Activated T-helper 1 cell treated with anti-CD3 and anti-CD28 coated beads, Interleukin-2, amount 50 U/mL, for 16 hours (primary cell): ENCODE data around the gene ACAP2.
"Not testable (repeated sequence)": the region's sequence is repeated elsewhere in the genome, so short reads cannot be mapped to it uniquely, and the experiment has no call there.

Experiments
- DNase-seq, 2 donors: peaks; one replicate each; pipeline ENCODE4 v3.0.0-alpha.2; 2020; ENCODE audit warnings: low read depth in 1 of 2, low spot score in 1 of 2

The ACAP2 gene

GRCh38 chr3:195443391-195443989 is 670 bp upstream of the ACAP2 start:
- DNase-seq = no peak

- peak in 1 of 2 donors; percentile 8 for DNase-seq
Measured at GRCh38 chr3:195441992-195442572, 738 bp downstream of the ACAP2 start.

- no peak for DNase-seq
Measured at GRCh38 chr3:195441476-195441991, 1.3 kb downstream of the ACAP2 start.

GRCh38 chr3:195441051-195441450 is 1.8 kb downstream of the ACAP2 start:
- no peak for DNase-seq

GRCh38 chr3:195440379-195440778 is 2.4 kb downstream of the ACAP2 start:
- no peak for DNase-seq

- no peak for DNase-seq
Measured at GRCh38 chr3:195438371-195438770, 4.4 kb downstream of the ACAP2 start.

GRCh38 chr3:195425849-195426248 is 17.0 kb downstream of the ACAP2 start:
- DNase-seq = no peak

- no peak for DNase-seq
Measured at GRCh38 chr3:195423818-195424217, 19.0 kb downstream of the ACAP2 start.

- no peak for DNase-seq
Measured at GRCh38 chr3:195421400-195421799, 21.4 kb downstream of the ACAP2 start.

- no peak for DNase-seq
Measured at GRCh38 chr3:195416795-195417194, 26.0 kb downstream of the ACAP2 start.

- no peak for DNase-seq
Measured at GRCh38 chr3:195411836-195412235, 31.0 kb downstream of the ACAP2 start.

GRCh38 chr3:195410546-195410945 is 32.3 kb downstream of the ACAP2 start:
- no peak for DNase-seq

GRCh38 chr3:195407531-195408409 is 35.0 kb downstream of the ACAP2 start:
- DNase-seq = no peak

GRCh38 chr3:195405651-195406050 is 37.2 kb downstream of the ACAP2 start:
- no peak for DNase-seq

GRCh38 chr3:195403841-195404408 is 38.9 kb downstream of the ACAP2 start:
- no peak for DNase-seq

- DNase-seq = no peak
Measured at GRCh38 chr3:195403244-195403643, 39.6 kb downstream of the ACAP2 start.

GRCh38 chr3:195401943-195402342 is 40.9 kb downstream of the ACAP2 start:
- no peak for DNase-seq

- DNase-seq = not testable (repeated sequence)
Measured at GRCh38 chr3:195398460-195398859, 44.4 kb downstream of the ACAP2 start.

- no peak for DNase-seq
Measured at GRCh38 chr3:195397524-195397923, 45.3 kb downstream of the ACAP2 start.

- no peak for DNase-seq
Measured at GRCh38 chr3:195395208-195395816, 47.5 kb downstream of the ACAP2 start.

- DNase-seq = no peak
Measured at GRCh38 chr3:195394700-195395099, 48.1 kb downstream of the ACAP2 start.
